ENCODE measurements around the gene CCNJL. TPM values are rescaled to one million over a fixed set of nuclear protein-coding genes. Genes with fewer than 3 reads are reported as not detected.
"Not testable (repeated sequence)": the region's sequence is repeated elsewhere in the genome, so short reads cannot be mapped to it uniquely, and the experiment has no call there.

CCNJL gene
- total RNA-seq, 1 experiment from 2014 or later: 7.6 TPM

- DNase-seq (ENCODE audit: low spot score): no peak
- TF ChIP-seq EZH2 (IDR thresholded peaks at IDR 0.05; ENCODE audit: borderline replicate concordance, low read depth, low read length, poor library complexity, severe bottlenecking) (no peak), CTCF (conservative IDR thresholded peaks at IDR 0.05; ENCODE audit: low read depth, low read length) (no peak)
- no peaks in the 10 kb centered on the region for H3K9me3 ChIP-seq (ENCODE audit: low read depth, low read length, poor library complexity, severe bottlenecking)
- intact Hi-C loops (cut with micrococcal nuclease; ENCODE audit: unreplicated experiment): no loop called here
- no peak overlapping the region for H3K4me3 ChIP-seq (ENCODE audit: low read depth, low read length, poor library complexity, severe bottlenecking)
- H3K36me3 ChIP-seq (ENCODE audit: insufficient read depth, low read length, poor library complexity, severe bottlenecking): no peaks in the 10 kb centered on the region
- H3K4me1 ChIP-seq (ENCODE audit: insufficient read depth, low read length, poor library complexity, severe bottlenecking): no peaks in the 10 kb centered on the region
- H3K27me3 ChIP-seq (replicated peaks; ENCODE audit: insufficient read depth, low read depth, low read length, poor library complexity): no peaks in the 10 kb centered on the region
- ChIA-PET CTCF (no interaction called here), POLR2A (ENCODE audit: low non-redundant PET) (no interaction called here)
- H3K27ac ChIP-seq (ENCODE audit: low read depth, low read length, poor library complexity, severe bottlenecking): no peak overlapping the region
- BruUV-seq (replicated peaks): no TSS peak
Measured at GRCh38 chr5:160339406-160340130, 27.2 kb upstream of the CCNJL start.

GRCh38 chr5:160334716-160335115 is 22.4 kb upstream of the CCNJL start:
- CTCF ChIA-PET; POLR2A ChIA-PET (ENCODE audit: low non-redundant PET): not testable (repeated sequence)

GRCh38 chr5:160333721-160334120 is 21.4 kb upstream of the CCNJL start:
- Histone ChIP-seq H3K36me3 (ENCODE audit: insufficient read depth, low read length, poor library complexity, severe bottlenecking) (no peaks in the 10 kb centered on the region), H3K4me3 (ENCODE audit: low read depth, low read length, poor library complexity, severe bottlenecking) (no peak overlapping the region), H3K4me1 (ENCODE audit: insufficient read depth, low read length, poor library complexity, severe bottlenecking) (no peaks in the 10 kb centered on the region), H3K27ac (ENCODE audit: low read depth, low read length, poor library complexity, severe bottlenecking) (no peak overlapping the region), H3K9me3 (ENCODE audit: low read depth, low read length, poor library complexity, severe bottlenecking) (no peaks in the 10 kb centered on the region), H3K27me3 (replicated peaks; ENCODE audit: insufficient read depth, low read depth, low read length, poor library complexity) (no peaks in the 10 kb centered on the region)
- CTCF ChIA-PET: no interaction called here
- DNase-seq (ENCODE audit: low spot score): no peak
- POLR2A ChIA-PET (ENCODE audit: low non-redundant PET): no interaction called here
- no TSS peak for BruUV-seq (replicated peaks)
- TF ChIP-seq CTCF (conservative IDR thresholded peaks at IDR 0.05; ENCODE audit: low read depth, low read length): no peak
- TF ChIP-seq EZH2 (IDR thresholded peaks at IDR 0.05; ENCODE audit: borderline replicate concordance, low read depth, low read length, poor library complexity, severe bottlenecking): no peak
- intact Hi-C loops (cut with micrococcal nuclease; ENCODE audit: unreplicated experiment): no loop called here

More at GRCh38 chr5:160334716-160335115, 22.4 kb upstream of the CCNJL start:
- intact Hi-C loops (cut with micrococcal nuclease; ENCODE audit: unreplicated experiment); H3K27me3 ChIP-seq (replicated peaks; ENCODE audit: insufficient read depth, low read depth, low read length, poor library complexity); BruUV-seq (replicated peaks); H3K4me1 ChIP-seq (ENCODE audit: insufficient read depth, low read length, poor library complexity, severe bottlenecking); H3K9me3 ChIP-seq (ENCODE audit: low read depth, low read length, poor library complexity, severe bottlenecking); H3K4me3 ChIP-seq (ENCODE audit: low read depth, low read length, poor library complexity, severe bottlenecking); H3K27ac ChIP-seq (ENCODE audit: low read depth, low read length, poor library complexity, severe bottlenecking); H3K36me3 ChIP-seq (ENCODE audit: insufficient read depth, low read length, poor library complexity, severe bottlenecking); DNase-seq (ENCODE audit: low spot score): not testable (repeated sequence)

- ChIA-PET CTCF (no interaction called here), POLR2A (ENCODE audit: low non-redundant PET) (no interaction called here)
- no peaks in the 10 kb centered on the region for H3K4me1 ChIP-seq (ENCODE audit: insufficient read depth, low read length, poor library complexity, severe bottlenecking)
- H3K4me3 ChIP-seq (ENCODE audit: low read depth, low read length, poor library complexity, severe bottlenecking): no peak overlapping the region
- H3K27ac ChIP-seq (ENCODE audit: low read depth, low read length, poor library complexity, severe bottlenecking): no peak overlapping the region
- DNase-seq (ENCODE audit: low spot score): no peak
- no TSS peak for BruUV-seq (replicated peaks)
- intact Hi-C loops (cut with micrococcal nuclease; ENCODE audit: unreplicated experiment): no loop called here
- no peaks in the 10 kb centered on the region for H3K36me3 ChIP-seq (ENCODE audit: insufficient read depth, low read length, poor library complexity, severe bottlenecking)
- no peaks in the 10 kb centered on the region for H3K27me3 ChIP-seq (replicated peaks; ENCODE audit: insufficient read depth, low read depth, low read length, poor library complexity)
- H3K9me3 ChIP-seq (ENCODE audit: low read depth, low read length, poor library complexity, severe bottlenecking): no peaks in the 10 kb centered on the region
- TF ChIP-seq CTCF (conservative IDR thresholded peaks at IDR 0.05; ENCODE audit: low read depth, low read length): no peak
- no peak for TF ChIP-seq EZH2 (IDR thresholded peaks at IDR 0.05; ENCODE audit: borderline replicate concordance, low read depth, low read length, poor library complexity, severe bottlenecking)
Measured at GRCh38 chr5:160330212-160330611, 17.8 kb upstream of the CCNJL start.
